HL-60 (cell line): ENCODE results near the gene CHCHD3.
A peak's percentile ranks its signal among the peaks of the same experiment; 100 is the strongest.

Source experiments
- DNase-seq, 2 experiments: peaks; one replicate each; pipeline ENCODE4 v3.0.0-alpha.2; 2010 to 2020; ENCODE audit warnings: low read depth in 1 of 2, low spot score in 1 of 2
- H3K27ac ChIP-seq: fragments of 250-450 bp; sonication (Bioruptor Pico); replicated peaks from 2 replicates; pipeline ENCODE4 v1.5.1; 2020; ENCODE audit warnings: mild to moderate bottlenecking, moderate library complexity
- H3K27me3 ChIP-seq: fragments of 250-450 bp; sonication (Bioruptor Pico); 2 replicates; pipeline ENCODE4 v1.5.1; 2021; ENCODE audit warnings: mild to moderate bottlenecking, moderate library complexity; ENCODE audit not compliant: insufficient read depth, poor library complexity, severe bottlenecking
- H3K4me3 ChIP-seq: replicated peaks from 2 replicates; pipeline ENCODE4 v1.5.1; 2011; ENCODE audit warnings: mild to moderate bottlenecking, control low read depth, low read length; ENCODE audit not compliant: insufficient read depth
- GABPA ChIP-seq: IDR thresholded peaks from 2 replicates; pipeline ENCODE4 v1.6.1; 2012; ENCODE audit warnings: low read depth
- POLR2AphosphoS5 ChIP-seq: IDR thresholded peaks from 2 replicates; pipeline ENCODE4 v1.6.1; 2012; ENCODE audit warnings: low read depth
- REST ChIP-seq: IDR thresholded peaks from 2 replicates; pipeline ENCODE4 v1.6.1; 2012; ENCODE audit warnings: low read depth; ENCODE audit not compliant: insufficient replicate concordance
- SPI1 ChIP-seq: IDR thresholded peaks from 2 replicates; pipeline ENCODE4 v1.6.1; 2012; ENCODE audit warnings: low read depth, mild to moderate bottlenecking, borderline replicate concordance
- TF ChIP-seq, protein P1 (sequence below): IDR thresholded peaks from one replicate; pipeline ENCODE4 v1.5.1; 2011; ENCODE audit warnings: low read length, control low read depth, inconsistent platforms; ENCODE audit not compliant: insufficient read depth

CHCHD3 gene

DNA sequence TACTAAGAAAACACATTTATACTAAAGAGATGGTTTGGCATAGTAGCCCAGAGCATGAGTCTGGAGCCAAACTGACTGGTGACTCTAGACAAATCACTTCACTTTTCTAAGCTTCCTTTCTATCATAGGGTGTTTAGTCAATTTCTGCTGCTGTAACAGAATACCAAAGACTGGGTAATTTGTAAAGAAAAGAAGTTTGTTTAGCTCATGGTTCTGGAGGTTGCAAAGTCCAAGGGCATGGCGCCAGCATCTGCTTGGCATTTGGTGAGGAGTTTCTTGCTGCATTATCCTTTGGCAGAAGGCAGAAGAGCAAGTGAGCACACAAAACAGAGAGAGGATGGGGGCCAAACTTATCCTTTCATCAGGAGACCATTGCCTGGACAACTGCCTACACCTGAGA is 146.3 kb downstream of the CHCHD3 start:
- DNase-seq, result no peak
- TF ChIP-seq REST (no peak), POLR2AphosphoS5 (no peak), GABPA (no peak), SPI1 (no peak)
- TF ChIP-seq, protein P1, sequence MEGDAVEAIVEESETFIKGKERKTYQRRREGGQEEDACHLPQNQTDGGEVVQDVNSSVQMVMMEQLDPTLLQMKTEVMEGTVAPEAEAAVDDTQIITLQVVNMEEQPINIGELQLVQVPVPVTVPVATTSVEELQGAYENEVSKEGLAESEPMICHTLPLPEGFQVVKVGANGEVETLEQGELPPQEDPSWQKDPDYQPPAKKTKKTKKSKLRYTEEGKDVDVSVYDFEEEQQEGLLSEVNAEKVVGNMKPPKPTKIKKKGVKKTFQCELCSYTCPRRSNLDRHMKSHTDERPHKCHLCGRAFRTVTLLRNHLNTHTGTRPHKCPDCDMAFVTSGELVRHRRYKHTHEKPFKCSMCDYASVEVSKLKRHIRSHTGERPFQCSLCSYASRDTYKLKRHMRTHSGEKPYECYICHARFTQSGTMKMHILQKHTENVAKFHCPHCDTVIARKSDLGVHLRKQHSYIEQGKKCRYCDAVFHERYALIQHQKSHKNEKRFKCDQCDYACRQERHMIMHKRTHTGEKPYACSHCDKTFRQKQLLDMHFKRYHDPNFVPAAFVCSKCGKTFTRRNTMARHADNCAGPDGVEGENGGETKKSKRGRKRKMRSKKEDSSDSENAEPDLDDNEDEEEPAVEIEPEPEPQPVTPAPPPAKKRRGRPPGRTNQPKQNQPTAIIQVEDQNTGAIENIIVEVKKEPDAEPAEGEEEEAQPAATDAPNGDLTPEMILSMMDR, result no peak
- Histone ChIP-seq H3K4me3 (no peak overlapping the region), H3K27me3 (no peaks in the 10 kb centered on the region), H3K27ac (no peak overlapping the region)

- Histone ChIP-seq H3K4me3 (no peak overlapping the region), H3K27ac (no peak overlapping the region), H3K27me3 (no peaks in the 10 kb centered on the region)
- TF ChIP-seq, protein P1, result no peak
- TF ChIP-seq REST (no peak), GABPA (no peak), SPI1 (no peak), POLR2AphosphoS5 (no peak)
- no peak for DNase-seq
These were observed 147.9 kb downstream of the CHCHD3 start for GRCh38 chr7:132934017-132934416.

- TF ChIP-seq GABPA (no peak), POLR2AphosphoS5 (no peak), REST (no peak), SPI1 (no peak)
- TF ChIP-seq, protein P1, result no peak
- Histone ChIP-seq H3K27ac (no peak overlapping the region), H3K4me3 (no peak overlapping the region), H3K27me3 (no peaks in the 10 kb centered on the region)
- DNase-seq, result peak in 1 of 2 experiments; percentile 46
These were observed 148.8 kb downstream of the CHCHD3 start for GRCh38 chr7:132933072-132933458.
